Dedifferentiated amniotic fluid mesenchymal stem cell (primary cell): ENCODE data around the gene VEZT.
A peak's percentile ranks its signal among the peaks of the same experiment; 100 is the strongest.
"Not testable (repeated sequence)": the region's sequence is repeated elsewhere in the genome, so short reads cannot be mapped to it uniquely, and the experiment has no call there.

ENCODE experiments used
- DNase-seq: peaks from one replicate; pipeline ENCODE4 v3.0.0-alpha.2; 2016; ENCODE audit errors: extremely low spot score

VEZT gene

DNA sequence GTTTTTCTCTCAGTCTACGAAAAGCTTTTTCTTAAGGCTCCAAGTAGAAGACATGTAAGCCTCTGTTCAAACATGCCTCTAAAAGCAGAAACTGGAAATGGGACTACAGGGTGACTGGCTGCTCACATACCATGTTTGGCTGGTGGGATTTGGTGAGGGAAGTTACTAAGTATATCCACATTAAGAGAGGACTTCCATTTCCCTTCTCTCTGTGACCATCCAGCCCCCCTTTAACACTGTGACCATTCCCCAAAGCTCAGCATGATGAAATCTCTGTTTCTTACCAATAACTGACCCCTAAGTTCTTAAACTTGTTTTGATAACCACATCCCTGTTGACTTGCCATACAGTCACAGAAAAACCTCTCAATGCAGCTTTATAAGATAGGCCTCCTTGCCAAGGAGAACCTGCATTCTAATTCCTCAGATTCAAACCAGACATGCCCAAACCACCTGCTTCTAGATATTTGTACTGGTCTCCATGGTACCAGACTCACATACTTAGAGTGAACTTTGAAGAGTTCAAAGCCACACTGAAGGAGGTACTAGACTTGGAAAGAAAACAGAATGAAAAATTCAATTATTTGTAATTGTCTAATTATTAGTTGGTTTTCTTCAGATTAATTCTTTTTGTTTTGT is 102.2 kb downstream of the VEZT start:
- DNase-seq, result no peak

DNA sequence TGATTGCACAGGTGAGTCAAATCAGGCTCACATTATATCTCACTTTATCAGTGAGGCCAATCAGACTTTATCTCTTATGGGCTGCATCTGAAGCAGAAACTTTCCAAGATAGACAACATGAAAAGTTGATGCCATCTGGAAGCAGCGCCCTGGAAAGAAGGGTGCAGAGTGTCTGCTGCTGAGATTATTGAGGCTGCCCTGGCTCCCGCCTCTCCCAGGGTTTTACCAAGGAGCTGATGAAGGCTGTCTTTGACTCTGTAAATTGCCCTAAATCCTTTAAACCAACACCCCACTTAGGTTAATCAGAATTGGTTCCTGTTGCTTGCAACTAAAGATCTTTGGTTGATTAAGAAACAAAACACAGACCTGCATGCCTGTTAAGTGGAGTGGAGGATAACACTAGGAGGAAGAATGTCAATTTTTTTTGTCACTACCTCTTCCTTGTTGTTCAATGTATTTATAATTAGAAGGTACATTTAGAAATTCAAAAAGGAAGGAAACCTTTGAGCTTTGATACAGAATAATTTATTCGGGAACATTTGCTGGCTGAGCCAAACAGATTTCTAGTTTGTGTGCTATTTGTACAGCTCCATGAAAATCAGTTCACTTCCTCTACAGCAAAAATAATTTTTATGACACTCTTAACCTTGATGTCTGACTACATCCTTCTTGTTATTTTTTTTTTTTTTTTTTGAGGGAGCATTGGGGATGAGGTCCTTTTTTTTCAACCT is 104.1 kb downstream of the VEZT start:
- DNase-seq, result no peak

GRCh38 chr12:95322326-95322725 is 104.7 kb downstream of the VEZT start:
- no peak for DNase-seq

- no peak for DNase-seq
Measured at GRCh38 chr12:95323212-95323611, 105.6 kb downstream of the VEZT start.

DNA sequence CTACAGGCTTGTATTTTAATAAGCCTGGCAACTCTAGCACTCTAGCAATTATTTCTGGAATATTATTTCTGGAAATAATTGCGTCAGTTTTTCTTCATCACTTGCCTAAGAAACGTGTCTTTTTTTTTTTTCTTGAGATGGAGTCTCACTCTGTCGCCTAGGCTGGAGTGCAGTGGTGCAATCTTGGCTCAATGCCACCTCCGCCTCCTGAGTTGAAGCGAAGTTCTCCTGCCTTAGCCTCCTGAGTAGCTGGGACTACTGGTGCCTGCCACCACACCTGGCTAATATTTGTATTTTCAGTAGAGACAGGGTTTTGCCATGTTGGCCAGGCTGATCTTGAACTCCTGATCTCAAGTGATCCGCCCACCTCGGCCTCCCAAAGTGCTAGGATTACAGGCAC is 106.6 kb downstream of the VEZT start:
- DNase-seq, result not testable (repeated sequence)

- DNase-seq, result no peak
Measured at GRCh38 chr12:95325501-95325900, 107.9 kb downstream of the VEZT start.

DNA sequence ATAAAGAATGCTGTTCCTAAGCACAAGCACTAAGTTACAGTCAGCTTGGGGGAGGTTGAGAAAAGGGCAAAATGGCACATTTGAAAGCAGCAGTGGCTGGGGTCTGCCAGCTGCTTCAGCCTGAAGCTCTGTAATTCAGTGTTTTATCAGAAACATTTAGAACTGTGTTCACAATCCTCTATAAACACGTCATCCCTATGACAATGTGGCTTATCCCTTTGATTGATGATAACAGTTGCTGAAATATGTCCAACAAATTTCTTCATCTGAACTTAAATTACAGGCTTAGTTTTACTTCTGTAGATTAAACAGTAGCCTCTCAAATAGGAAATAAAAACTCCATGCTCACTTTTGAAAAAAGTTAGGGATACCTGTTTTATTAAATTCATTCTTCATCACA is 108.8 kb downstream of the VEZT start:
- no peak for DNase-seq

- no peak for DNase-seq
Measured at GRCh38 chr12:95326855-95327254, 109.2 kb downstream of the VEZT start.

DNA sequence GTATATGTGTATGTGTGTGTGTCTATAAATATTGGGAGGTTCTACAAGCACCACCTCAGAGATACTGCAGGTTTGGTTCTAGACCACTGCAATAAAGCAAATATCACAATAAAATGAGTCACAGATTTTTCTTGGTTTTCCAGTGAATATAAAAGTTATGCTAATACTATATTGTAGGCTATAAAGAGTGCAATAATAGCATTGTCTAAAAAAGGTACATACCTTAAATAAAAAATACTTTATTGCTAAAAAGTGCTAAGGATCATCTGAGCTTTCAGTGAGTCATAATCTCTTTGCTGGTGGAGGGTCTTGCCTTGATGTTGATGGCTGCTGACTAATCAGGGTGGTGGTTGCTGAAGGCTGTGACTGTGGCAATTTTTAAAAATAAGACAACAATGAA is 111.1 kb downstream of the VEZT start:
- DNase-seq, result no peak

- no peak for DNase-seq
Measured at GRCh38 chr12:95335948-95336347, 118.3 kb downstream of the VEZT start.

DNA sequence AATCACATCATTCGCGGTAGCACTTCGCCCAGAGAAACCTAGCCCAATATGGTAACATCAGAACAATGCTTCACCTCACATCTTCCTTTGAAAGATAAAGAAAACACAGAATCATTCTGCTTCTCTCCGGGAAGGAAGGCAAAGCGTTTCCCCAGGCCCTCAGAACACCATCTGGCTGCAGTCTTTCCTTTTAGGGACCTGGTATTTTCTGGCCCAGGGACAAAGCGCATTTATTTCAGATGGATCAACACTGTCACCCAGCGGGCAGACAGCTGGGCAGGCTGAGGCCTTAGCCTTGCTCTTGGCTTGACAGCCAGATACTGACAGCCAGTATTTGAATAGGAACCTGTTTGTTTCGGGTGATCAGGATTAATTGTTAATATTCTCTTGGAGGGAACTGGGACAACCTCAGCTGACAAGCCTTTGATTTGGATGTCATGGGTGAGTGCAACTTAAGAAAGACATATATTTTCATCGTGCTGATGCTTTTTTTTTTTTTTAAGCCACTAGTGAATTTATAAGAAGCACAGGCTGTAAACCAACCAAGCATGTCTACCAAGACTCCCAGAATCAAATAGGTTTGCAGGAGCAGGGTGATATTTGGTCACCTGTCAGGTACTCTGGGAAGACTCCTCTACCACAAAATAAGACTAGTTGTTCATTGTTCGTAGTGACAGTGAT is 118.9 kb downstream of the VEZT start:
- peak; percentile 88 for DNase-seq

GRCh38 chr12:95337146-95337545 is 119.5 kb downstream of the VEZT start:
- peak; percentile 44 for DNase-seq

- DNase-seq, result no peak
Measured at GRCh38 chr12:95339086-95339788, 121.6 kb downstream of the VEZT start.

DNA sequence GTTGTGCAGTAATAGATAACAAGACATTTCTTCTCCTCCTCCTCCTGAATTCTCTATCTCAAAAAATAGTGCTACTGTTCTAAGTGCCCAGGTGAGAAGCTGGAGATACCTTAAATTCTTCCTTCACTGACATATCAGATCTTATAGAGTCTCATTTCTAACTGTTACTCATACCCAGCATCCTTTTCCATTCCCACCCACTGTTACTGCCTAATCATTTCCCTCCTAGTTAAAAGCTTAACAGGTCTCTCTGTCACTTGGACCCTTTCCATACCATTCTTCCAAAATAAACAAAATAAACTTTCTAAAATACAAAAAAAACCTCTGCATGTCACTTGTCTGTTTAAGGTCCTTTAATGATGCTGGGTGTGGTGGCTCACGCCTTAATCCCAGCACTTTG is 124.4 kb downstream of the VEZT start:
- DNase-seq, result no peak

GRCh38 chr12:95343461-95344230 is 126.0 kb downstream of the VEZT start:
- DNase-seq, result no peak

DNA sequence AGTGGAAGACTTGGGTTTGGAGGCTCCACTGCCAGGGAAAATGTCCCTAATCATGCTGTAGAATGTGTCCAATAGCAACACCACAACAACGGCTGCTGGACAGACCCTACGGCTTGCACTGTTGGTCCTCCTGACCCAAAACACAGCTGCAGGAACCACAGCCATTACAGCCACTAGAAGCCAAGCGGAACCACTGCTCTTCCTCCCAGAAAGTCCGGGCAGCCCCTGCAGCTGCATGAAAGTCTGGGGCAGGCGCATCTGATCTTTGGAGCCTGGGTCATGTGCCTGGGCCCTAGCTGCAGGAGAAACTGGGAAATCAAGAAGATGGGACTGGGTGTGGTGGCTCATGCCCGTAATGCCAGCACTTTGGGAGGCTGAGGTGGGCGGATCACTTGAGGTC is 131.7 kb downstream of the VEZT start:
- no peak for DNase-seq

GRCh38 chr12:95351748-95352147 is 134.1 kb downstream of the VEZT start:
- DNase-seq, result no peak
